GM12872 (cell line): Measurements from ENCODE around the gene MVD.

ENCODE experiments used
- TF ChIP-seq, protein P1 (sequence below): IDR thresholded peaks from 3 replicates; pipeline ENCODE4 v1.5.1; 2011; ENCODE audit warnings: low read depth, mild to moderate bottlenecking, low read length, moderate library complexity; ENCODE audit not compliant: insufficient read depth

Gene MVD, protein sequence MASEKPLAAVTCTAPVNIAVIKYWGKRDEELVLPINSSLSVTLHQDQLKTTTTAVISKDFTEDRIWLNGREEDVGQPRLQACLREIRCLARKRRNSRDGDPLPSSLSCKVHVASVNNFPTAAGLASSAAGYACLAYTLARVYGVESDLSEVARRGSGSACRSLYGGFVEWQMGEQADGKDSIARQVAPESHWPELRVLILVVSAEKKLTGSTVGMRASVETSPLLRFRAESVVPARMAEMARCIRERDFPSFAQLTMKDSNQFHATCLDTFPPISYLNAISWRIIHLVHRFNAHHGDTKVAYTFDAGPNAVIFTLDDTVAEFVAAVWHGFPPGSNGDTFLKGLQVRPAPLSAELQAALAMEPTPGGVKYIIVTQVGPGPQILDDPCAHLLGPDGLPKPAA

DNA sequence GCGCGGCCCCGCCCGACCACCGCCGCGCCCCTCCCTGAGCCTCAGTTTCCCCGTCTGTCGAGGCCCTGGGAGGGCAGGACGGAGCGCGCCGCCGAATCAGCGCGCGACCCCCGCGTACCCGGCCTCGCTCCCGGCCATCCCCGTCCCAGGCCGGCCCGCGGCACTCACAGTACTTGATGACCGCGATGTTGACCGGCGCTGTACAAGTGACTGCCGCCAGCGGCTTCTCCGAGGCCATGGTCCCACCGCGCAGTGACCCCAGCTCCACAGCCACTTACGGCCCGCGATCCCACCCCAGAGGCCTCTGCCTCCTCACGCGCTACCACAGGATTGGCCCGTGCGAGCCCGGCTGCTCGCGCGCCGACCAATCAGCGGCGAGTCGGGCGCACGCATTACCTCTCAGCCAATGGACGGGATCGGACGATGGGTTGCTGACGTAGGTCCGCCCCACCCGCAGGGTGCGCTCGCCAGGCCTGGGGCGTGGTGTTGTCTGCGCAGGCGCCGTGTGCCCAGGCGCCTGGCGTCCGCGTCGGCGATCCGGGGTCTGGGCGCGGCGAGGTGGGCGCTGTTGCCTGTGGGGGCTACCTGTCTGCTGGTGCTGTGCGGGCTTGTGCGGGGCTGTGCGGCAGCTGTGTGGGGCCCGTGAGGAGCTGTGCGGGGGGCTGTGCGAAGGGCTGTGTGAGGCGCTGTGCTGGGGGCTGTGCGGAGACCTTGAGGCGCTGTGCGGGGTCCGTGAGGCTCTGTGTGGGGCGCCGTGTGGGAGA is at the start of gene MVD:
TSS of gene MVD (minus strand) at position 249 of the 764 bp plus-strand sequence. CDS start at position 238, 11 bp downstream.
- TF ChIP-seq, protein P1, sequence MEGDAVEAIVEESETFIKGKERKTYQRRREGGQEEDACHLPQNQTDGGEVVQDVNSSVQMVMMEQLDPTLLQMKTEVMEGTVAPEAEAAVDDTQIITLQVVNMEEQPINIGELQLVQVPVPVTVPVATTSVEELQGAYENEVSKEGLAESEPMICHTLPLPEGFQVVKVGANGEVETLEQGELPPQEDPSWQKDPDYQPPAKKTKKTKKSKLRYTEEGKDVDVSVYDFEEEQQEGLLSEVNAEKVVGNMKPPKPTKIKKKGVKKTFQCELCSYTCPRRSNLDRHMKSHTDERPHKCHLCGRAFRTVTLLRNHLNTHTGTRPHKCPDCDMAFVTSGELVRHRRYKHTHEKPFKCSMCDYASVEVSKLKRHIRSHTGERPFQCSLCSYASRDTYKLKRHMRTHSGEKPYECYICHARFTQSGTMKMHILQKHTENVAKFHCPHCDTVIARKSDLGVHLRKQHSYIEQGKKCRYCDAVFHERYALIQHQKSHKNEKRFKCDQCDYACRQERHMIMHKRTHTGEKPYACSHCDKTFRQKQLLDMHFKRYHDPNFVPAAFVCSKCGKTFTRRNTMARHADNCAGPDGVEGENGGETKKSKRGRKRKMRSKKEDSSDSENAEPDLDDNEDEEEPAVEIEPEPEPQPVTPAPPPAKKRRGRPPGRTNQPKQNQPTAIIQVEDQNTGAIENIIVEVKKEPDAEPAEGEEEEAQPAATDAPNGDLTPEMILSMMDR: no peak

DNA sequence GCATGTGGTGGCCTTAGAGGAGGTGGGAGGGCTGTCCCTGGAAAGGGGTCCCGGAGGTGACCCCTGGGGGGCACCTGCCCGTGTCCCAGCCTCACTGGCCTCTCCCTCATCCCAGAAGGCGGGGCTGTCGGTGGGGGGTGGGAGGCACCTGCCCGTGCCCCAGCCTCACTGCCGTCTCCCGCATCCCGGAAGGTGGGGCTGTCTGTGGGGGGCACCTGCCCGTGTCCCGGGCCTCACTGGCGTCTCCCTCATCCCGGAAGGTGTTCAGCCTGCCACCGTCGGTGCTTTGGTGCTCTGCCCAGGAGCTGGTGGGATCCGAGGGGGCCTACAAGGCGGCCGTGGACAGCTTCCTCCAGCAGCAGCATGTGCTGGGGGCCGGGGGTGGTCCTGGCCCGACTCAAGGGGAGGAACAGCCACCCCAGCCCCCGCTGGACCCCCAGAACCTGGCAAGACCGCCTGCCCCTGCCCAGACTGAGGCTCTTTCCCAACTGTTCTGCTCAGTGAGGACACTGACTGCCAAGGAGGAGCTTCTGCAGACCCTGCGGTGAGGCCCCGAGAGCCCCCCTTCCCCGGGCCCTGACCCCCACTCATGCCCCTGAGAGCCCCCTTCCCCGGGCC is 49.6 kb upstream of the MVD start:
- TF ChIP-seq, protein P1: no peak

DNA sequence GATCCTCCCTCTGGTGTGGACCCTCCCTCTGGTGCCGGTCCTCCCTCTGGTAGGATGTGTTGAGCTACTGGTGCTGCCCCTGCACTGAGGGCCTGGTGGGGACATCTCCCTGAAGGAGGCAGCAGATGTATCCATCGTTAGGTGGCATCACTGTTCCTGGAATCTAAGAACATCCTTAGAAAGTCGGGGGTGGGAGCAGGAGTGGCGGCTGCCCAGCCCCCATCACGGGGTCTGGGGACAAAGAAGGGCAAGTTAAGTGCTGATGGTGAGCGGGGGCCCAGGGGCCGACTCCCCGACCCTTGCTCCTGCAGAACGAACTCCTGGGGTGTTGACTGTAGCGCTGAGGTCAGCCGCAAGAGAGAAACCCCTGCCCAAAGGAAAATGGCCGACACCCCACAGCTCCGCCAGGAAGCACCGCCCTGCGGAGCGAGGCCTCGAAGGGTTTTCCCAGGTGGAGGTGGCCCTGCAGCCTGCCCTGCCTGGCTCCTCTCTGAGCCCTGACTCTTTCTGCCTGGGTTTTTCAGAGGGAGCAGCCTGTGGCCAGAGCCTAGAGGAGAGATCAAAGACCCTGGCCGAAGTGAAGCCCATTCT is 49.0 kb upstream of the MVD start:
- TF ChIP-seq, protein P1: no peak

DNA sequence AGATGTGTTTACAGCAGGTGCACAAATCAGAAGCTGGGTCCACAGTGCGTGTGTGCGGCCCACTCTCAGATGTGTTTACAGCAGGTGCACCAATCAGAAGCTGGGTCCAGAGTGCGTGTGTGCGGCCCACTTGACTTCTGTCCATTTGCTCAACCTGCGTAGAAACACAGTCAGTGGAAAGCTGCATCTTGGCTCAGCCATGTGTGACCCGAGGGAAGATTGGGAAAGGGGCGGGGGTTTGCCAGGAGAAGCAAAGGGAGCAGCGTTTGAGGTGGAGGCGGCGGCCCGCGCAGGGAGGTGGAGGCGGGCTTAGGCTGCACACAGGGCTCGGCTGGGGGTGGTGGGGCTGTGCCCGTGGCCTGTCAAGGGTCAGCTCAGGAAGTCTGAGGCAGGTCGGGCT is 47.7 kb upstream of the MVD start:
- TF ChIP-seq, protein P1: no peak

DNA sequence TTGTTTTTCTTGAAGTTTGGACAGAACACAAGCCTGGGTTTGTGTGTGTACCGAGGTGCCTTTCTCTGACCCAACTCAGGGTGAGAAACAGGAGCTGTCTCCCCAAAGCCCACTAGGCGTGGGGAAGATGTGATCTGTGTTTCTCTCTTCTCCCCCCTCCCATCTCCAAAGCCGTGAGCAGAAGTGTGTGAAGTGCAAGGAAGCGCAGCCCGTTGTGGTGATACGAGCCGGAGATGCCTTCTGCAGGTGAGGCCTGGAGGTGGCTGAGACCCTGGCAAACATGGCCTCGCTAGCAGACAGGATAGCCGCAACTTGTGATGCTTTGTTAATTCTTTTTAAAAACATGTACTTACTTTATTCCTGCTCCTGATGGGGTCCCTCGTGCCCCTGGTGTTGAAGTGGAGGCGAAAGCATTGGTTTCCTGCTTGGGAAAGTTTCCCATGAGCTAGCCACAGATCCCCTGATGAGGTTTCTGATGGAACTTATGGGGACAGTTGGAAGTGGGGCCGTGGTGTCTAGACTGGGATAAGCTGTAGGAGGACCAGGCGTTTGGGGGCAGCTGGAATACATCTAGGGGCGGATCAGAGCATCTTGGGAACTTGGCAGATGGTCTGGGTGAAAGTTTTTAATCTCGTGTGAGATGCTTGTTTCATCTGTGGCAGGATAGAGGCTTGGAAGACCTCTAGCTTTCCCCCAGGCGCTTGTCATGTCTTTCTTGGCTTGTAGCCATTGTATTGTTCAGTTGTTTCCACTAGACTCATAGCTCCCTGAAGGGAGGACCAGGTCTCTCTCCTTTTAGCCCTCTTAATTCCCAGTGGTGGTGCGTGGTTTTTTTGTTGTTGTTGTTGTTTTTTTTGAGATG is 44.3 kb upstream of the MVD start:
- TF ChIP-seq, protein P1: no peak

DNA sequence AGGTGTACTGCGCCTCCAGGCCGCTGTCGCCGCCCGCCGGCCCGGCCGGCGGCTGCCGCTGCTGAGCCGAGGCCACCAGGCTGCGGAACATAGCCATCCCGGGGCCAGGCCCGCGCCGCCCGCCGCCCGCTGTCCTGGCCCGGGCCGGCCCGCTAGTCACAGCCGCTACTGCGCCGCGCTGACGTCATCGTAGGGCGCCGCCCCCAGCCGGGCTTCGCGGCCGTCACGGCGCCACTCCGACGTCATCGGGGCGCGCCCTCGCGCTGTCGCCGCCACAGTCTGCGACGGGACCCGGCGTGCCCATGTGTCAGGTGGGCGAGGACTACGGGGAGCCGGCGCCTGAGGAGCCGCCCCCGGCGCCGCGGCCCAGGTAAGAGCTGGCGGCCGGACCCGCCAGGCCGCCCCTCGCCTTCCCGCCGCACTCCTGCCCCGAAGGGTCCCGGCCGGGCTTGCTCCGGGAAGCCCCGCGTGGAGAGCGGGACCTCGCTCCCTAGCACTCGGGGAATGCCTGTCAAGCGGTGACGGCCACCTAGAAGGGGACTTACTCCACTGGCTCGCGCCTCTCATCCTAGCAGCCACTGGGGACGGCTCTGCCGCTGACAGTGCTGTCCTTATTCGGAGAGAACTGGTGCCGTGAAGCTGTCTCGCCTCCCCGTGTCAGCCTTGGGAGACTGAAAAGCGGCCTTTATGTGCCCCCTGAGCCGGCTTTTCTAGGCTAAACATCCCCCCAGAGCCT is 43.5 kb upstream of the MVD start, which contains the start of the genes CTU2 and RNF166:
TSS of gene CTU2 (plus strand) at position 275 of the 736 bp plus-strand sequence. CDS start at position 303, 28 bp downstream.
TSS of gene RNF166 (minus strand) at position 180 of the 736 bp plus-strand sequence. CDS start at position 97, 83 bp downstream.
- TF ChIP-seq, protein P1: no peak
